HT1080 (cell line): ENCODE measurements around the gene NPTXR. TPM values are rescaled to one million over a fixed set of nuclear protein-coding genes. Genes with fewer than 3 reads are reported as not detected.

Experiments
- DNase-seq: peaks from one replicate; pipeline ENCODE4 v3.0.0-alpha.2; 2015; ENCODE audit warnings: low read depth
- total RNA-seq: library from RNA; depleted of rRNA; stranded (reverse); fragments of >200 nt; shearing (Covaris generic); gene quantifications from 2 replicates; pipeline ENCODE4 v1.2.3, GENCODE V29; 2014; rRNA removed

The NPTXR gene
- total RNA-seq, 1 experiment from 2014 or later, result 2.9 TPM

DNA sequence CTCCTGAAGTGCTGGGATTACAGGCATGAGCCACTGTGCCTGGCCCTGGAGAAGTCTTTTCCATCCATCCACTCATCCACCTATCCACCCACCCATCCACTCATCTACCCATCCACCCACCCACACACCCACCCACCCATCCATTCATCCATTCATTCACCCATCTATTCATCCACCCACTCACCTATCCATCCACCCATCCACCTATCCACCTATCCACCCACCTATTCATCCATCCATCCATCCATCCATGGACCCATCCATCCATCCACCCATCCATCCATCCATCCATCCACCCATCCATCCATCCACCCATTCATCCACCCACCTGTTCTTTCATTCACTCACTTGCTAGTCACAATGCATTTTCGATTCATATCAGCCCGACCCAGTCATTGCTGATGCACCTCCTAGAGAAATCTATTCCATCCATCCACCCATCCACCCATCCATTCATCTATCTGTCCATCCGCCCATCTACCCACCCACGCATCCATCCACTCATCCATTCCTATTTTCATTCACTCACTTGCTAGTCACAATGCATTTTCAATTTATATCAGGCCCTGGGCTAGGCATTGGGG is 70.4 kb downstream of the NPTXR start:
- no peak for DNase-seq

DNA sequence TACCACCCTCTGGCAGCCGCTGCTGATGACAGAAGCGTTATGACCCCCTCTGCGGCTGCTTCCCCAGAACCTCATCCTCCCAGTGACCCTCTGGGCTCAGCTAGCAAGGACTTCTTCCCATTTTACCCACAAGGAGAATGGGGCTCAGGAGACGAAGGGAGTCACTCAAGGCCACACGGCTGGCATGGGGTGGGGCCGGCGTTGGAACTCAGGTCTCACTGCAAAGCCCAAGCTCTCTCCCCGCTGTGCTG is 71.3 kb downstream of the NPTXR start:
- no peak for DNase-seq

DNA sequence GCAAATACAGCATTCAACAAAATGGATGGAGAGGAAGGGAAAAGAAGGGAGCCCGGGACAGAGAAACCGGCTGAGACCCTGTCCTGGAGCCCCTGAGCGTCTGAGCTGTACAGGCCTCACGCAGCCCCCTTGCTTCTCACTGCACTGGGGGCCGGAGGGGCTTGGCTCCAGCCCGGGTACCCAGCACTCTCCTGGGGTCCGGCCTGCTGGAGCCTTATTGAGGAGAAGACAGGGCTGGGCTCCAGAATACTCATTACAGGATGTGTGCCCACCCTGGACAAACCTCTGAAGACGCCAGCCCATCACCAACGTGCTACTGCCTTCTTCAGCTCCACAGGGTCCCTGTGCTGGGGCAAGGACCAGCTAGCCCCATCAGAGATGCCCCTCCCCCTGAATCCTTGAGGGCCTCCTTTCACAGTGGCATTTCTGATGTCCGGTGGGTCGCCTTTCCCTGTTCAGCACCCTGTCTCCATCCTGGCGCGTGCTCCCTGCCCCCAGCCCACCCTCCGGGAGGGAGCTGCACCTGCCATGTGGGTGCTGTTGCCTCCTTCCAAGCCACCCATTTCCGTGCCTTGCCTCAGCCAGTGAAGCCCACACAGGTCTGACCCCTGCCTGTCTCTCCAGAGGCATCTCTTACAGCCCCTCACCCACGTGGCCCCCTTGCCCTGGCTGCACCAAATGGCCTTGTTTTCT is 73.4 kb downstream of the NPTXR start:
- no peak for DNase-seq

Other genes starting within 250 kb of the NPTXR start
- 0.07 TPM in 1 of 2 replicates, not detected in the other for gene FAM227A, start 187.6 kb downstream of the NPTXR start, total RNA-seq
- 7.8 and 12.2 TPM in 2 replicates for gene CBY1, start 187.4 kb downstream of the NPTXR start, total RNA-seq
- 130 and 134 TPM in 2 replicates for gene TOMM22, start 162.1 kb downstream of the NPTXR start, total RNA-seq
- 47.1 and 57.2 TPM in 2 replicates for gene JOSD1, start 143.1 kb downstream of the NPTXR start, total RNA-seq
- gene GTPBP1, start 138.1 kb downstream of the NPTXR start, total RNA-seq, result 24.8 and 28.8 TPM in 2 replicates
- gene SUN2, start 88.0 kb downstream of the NPTXR start, total RNA-seq, result 84.8 and 87.9 TPM in 2 replicates
- gene DNAL4, start 49.9 kb downstream of the NPTXR start, total RNA-seq, result 3.1 and 6.9 TPM in 2 replicates
- gene CBX6, start 28.2 kb upstream of the NPTXR start, total RNA-seq, result 38.3 and 46.7 TPM in 2 replicates
- not detected in 2 replicates for gene APOBEC3A, start 113.6 kb upstream of the NPTXR start, total RNA-seq
- 6.5 and 13.1 TPM in 2 replicates for gene APOBEC3B, start 138.3 kb upstream of the NPTXR start, total RNA-seq
- 4.3 and 7.1 TPM in 2 replicates for gene APOBEC3C, start 170.2 kb upstream of the NPTXR start, total RNA-seq
- gene APOBEC3D, start 177.1 kb upstream of the NPTXR start, total RNA-seq, result 0.27 TPM in 1 of 2 replicates, not detected in the other
- gene APOBEC3F, start 196.8 kb upstream of the NPTXR start, total RNA-seq, result 1.1 and 1.9 TPM in 2 replicates
- 8.0 and 11.3 TPM in 2 replicates for gene APOBEC3G, start 233.2 kb upstream of the NPTXR start, total RNA-seq